ENCODE results near the gene RNF19B.

The RNF19B gene

DNA sequence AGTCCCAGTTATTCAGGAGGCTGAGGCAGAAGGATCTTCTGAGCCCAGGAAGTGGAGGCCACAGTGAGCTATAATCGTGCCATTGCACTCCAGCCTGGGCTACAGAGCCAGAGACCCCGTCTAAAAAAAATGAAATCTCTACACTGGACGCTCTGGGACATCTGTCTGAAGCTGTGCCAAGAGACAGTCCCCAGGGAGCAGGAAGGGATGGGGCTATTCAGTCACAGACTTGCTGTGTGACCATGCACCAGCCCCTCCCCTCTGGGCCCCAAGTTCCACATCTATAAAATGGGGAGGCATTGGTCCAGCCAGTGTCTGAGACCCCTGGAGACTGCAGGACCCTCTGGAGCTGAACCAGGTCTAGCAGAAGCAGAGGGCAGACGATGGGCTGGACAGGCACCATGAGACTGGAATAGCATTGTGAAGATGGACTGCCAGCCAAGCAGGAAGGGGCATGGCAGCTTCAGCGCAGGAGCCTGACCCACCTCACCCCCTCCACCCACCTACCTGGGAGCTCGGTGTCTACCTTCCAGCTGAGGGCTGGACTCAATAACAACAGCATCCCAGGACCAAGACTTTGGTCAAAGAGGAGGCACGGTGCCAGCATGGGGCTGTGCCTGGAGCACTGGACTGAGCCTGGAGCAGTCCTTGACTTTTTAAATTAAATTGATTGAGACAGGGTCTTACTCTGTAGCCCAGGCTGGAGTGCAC, 64.9 kb downstream of the RNF19B start:
- no peak for DNase-seq

DNA sequence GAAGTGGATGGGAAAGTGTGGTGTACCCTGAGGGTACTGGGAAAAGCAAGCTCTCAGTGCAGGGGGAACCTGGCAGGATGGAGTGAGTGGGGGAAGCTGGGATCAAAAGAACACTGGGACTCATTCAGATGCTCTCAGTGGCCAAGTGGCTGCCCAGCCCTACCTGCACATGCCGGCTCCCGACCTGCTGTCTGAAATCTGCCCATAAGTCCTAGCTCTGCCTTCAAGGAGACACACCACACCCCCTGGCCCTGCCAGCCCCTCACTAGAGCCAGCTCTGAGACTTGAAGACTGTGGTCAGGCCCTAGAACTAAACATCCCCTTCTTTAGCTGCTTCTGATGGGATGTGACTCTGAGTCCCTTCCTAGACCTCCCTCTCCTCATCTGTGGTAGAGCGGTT, 65.7 kb downstream of the RNF19B start:
- no peak for DNase-seq

DNA sequence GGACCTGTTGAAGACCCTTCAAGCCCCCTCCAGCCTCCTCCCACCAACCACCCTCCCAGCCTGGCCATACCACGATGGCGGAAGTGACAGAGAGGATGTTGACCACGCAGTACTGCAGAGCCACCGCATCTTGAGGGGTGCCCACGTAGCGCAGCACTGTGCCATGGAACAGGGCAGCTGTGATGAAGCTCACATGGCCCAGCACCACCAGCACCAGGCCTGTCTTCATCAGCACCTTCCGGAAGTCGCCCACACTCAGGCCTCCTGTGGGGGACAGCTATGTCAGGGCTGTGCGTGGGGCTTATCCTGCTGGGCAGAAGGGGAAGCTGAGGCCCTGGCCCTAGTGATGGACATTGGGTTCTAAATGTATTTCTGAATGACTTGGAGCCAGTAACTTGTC, 66.6 kb downstream of the RNF19B start:
- no peak for DNase-seq

DNA sequence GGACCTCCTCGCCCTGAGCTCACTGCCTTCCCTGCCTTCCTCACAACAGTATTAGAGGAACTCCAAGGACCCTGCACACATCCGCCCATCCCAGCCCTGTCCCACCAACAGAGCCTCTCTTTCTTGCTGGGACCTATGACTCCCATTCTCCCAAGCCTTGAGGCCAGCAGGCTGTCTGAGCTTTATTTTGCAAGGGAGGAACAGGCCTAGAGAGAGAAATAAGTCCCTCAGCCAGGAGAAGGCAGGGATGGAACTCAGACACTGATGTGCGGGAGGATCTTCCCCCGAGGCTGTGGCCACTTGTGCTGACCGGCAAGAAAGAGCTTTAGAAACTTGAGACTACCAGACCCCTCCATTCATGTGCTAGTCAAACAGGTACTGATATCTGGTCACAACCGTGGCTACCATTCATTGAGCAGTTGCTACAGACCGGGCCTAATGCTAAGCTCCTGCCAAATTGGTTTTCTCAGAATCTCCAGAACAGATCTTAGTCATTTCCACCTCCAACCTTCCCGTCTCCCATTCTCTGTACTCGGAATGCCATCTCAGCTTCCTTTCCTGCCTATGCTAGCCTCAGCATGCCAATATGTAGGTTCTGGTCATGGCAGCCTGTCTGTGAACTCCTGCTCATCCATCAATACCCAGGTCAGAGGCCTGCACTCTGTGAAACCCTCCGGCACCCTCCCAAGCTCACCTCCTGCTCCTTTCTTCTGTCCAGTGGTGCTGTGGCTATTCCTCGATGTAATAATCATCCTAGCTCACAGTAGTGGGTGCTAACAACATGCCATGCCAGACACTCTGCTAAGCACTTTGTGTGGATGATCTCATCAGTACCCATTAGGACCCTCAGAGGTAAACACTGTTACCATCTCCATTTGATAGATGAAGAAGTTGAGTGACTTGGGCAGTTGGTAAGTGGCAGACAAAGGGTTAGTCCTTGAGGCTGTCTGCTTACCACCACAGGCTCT, 67.2 kb downstream of the RNF19B start:
- DNase-seq, result no peak

DNA sequence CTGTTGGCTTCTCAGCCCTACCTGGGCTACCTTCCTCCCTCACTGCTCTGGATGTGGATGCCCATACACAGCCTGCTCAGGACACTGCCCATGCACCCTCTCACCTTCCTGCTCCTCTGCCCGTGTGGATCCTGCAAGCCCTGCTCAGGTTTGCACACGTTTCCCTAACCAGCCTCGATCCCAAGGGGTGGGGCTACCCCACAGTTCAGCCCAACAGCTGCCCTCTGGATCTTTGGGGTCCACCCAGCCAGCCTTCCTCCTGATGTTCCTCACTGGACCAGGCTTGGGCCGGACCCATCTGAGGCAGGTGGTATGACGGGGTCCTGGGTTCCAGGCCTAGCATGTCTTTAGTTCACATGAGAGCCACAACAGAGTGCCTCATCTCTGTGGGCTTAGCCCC, 68.2 kb downstream of the RNF19B start:
- no peak for DNase-seq

DNA sequence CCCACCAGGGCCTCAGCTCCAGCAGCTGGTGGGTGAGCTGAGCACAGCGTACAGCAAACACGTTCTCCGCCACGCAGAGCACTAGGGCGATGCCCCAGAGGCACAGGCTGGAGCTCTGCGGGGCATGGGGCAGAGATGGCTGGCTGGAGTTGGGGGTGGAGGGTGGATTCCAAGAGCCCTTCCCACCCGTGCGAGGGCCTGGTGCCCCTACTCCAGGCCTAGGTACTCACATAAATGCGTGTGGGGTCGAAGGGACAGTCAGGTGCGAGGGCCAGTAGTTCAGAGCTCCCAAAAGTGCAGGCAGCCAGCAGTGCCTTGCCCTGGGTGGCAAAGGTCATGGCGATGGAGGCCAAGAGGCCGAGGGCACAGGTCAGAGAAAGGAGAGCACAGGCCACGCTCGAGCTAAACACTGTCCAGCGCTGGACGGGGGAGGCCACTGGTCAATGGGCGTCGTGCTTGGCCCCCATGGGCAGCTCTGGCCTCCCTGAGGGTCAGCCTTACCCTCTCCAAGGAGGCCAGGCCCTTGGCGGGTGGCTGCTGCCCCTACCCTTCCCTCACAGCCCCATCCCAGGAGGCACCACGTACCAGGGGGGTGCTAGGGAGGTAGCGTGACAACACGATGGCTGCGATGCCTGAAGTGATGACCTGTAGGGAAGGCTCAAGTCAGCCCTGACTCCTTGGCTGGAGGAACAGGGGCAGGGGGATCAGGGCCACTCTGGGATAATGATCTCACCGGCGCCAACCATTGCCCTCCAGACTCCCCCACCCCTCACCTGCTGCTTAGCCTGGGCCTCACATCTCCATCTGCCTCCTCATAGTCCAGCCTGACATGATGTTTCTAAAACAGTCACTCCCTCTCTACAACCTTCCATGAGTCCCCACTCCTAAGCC, 69.0 kb downstream of the RNF19B start:
- DNase-seq, result no peak

DNA sequence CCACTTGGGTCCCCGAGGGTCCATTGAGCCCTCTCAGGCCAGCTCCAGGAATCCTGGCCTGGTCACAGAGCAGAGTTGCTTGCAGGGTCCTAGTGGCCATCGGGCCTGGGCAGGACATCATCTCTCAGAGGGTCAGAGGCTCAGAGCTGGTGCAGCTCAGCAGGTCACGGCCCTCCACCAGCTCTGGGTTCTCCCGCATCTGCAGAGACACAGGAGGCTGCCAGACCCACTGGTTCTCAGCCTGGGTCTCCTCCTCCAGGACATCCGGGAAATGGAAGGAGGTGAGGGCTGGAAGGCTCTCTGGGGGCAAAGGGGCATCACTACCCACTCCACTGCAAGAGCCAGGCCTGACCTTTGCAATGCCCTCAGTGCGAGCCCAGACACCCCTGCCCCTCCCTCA, 69.9 kb downstream of the RNF19B start:
- DNase-seq, result no peak

DNA sequence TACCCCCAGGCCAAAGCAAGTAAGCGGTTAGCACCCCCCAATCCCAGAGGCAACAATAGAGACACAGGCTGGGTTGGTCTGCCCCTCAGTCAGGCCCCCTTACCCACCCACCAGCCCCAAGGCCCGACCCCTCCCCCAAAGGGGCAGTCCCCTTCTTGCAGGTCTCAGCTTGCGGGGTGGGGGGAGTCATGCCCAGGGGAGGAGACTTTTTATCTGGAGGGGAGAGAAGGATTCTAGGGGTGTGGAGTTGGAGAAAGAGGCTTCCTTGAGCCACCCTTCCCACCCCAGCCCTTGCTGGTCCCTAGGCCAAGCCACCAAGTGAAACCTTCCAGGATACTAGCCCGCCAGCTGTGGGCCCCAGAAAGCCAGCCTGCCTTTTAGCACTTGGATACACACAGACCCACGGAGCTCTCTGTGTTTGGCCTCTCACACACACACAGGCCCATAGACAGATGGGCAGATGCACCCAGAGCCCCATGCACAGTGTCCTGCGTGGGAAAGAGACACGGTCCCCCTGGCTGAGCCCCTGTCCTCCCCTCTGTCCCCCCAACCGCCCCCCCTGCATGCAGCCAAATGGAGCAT, 70.5 kb downstream of the RNF19B start:
- no peak for DNase-seq

DNA sequence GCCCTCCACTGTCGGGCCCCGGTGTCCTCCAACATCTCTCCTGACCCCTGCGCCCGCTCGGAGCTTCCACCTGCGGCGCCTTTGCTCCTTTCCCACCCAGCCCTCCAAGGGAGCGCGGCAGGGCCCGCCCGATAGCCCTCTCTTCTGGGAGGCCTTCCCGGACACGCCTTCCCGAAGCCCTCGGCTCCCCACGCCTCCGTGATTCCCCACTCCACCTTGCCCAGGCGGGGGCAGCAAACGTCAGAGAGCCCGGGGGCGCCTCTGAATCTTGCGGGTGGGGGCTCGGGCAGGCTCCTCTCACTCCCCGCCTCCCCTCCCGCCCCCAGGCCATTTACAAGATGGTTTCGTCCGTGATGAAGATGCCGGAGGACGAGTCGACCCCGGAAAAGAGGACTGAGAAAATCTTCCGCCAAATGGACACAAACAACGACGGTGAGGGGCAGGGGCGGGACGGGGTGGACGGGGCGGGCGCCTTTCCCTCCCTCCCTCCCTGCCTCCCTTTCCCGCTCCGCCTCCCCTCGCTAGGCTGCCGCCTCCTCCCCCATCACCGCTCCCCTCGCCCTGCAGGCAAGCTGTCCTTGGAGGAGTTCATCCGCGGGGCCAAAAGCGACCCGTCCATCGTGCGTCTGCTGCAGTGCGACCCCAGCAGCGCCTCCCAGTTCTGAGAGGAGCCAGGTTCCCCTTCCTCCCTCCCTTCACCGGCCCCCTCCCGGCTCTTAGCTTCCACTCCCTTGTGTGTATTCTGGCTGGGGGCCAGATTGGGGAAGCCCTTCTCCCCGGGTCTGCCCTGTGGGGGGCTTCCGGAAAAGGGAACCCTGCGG, 71.2 kb downstream of the RNF19B start:
- peak; percentile 69 for DNase-seq

DNA sequence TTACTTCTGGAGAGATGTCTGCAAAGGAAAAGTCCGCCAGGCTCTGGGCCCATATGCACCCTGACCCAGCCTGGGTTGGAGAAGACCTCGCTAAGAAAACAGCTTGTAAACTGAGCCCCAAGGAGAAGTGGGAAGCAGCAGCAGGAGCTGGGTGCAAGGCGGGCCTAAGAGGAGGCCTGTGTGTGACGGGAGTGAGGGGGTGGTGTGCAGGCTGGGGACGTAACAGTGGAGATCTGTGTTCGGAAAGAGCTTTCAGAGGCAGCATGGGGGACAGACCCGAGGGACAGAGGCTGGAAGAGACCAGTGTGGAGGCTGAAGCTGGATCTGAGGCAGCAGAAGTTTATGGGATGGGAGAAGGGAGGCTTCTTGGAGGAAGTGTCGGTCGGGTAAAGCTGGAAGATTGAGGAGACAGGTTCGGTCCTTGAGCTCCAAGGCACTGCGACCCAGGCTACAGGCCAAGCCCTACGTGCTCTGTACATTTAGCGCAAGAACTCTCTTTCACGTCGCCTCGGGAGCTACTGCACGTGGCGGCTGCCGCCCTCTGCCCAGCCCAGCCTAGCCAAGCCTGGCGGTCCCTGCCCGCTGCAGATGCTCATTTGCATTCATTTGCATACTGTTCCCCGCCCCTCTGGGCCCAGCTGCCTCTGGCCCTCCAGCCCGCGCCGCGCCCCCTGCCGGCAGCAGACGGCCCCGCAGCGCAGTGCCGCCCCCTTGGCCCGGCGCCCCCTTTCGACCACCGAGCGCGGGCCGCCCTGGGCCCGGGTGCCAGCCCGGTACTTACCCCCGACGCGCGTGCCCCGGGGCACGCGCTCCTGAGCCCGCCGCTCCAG, 72.0 kb downstream of the RNF19B start:
- DNase-seq, result peak; percentile 80

DNA sequence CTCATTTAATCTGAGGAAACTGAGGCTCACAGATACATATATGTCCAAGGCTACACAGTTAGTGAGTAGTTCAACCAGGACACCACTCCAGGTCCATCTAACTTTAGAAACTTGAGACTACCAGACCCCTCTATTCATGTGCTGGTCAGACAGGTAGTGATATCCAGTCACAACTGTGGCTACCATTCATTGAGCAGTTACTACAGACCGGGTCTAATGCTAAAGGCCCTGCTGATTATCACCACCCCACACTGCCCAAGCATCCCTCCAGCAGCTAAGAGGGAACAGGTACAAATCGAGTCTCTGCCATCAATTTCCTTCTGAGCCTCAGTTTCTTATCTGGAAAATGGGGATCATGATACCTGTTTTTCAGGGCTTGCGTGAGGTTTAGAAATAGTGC, 73.0 kb downstream of the RNF19B start:
- no peak for DNase-seq

DNA sequence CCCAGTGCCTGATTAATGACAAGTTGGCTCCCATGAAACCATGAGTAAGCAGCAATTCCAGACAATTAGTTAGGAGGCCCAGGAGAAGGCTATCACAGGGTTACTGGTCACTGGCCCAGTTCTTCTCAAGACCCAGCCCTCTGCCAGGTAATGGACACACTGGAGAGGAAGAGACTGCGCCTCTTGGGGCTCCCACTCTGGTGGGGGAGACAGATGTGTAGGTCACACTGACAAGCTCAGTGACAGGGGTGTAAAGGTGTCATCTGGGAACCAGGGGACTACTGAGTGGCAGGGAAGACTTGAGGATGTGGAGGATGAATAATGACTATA, 73.4 kb downstream of the RNF19B start:
- no peak for DNase-seq

DNA sequence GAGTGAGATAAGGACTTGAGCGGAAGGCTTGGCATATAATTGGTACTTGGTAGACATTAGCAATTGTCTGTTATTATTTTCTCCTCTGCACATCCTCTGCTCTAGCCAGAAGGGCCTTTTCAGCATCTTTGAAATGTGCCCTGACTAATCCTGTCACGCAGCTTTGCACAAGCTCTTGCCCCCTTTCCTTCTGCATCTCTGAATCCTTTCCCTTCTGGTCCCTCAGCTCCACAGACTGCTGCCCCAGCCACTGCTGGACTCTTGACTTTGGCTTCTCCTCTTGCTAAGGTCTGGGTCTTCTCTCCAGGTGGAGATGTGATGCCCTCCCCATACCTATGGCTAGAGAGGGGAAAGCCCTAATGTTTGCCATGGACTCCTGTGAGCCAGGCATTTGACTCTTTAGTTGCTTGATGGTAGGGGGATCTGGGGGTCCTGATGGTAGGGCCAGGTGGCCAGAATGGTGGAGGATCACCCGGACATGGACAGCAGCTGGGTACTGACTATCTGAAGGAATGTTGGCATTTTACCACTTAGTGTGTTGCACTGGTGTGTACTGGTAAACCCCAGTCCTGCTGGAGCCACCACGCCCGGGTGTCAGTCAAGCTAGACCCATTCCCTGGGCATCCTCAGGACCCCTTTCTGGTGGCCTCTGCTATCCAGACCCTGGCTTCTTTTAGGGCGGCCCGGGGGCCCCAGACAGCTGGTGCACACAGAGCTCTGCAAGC, 73.9 kb downstream of the RNF19B start:
- DNase-seq, result no peak

DNA sequence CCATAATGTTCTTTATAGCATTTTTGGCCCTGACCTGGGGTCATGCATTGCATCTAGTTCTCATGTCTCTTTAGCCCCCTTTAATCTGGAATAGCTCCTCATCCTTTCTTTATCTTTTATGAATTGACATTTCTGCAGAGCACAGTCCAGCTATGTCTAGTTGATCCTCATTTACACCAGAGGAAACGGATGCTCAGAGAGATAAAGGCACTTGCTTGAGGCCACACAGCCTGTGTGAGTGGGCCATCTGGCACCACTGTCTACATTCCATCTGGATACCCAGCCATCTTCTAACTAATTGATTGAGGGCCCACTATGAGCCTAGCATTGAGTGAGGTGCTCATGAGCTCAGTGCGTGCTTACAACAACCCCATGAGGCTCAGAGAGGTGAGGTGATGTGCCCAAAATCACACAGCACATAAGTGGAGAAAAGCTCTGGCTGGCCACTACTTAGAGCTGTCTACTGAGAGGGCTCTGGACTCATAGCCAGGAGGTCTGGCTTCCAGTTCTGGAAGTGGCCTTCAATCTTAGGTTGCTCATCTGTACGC, 74.8 kb downstream of the RNF19B start:
- DNase-seq, result no peak

DNA sequence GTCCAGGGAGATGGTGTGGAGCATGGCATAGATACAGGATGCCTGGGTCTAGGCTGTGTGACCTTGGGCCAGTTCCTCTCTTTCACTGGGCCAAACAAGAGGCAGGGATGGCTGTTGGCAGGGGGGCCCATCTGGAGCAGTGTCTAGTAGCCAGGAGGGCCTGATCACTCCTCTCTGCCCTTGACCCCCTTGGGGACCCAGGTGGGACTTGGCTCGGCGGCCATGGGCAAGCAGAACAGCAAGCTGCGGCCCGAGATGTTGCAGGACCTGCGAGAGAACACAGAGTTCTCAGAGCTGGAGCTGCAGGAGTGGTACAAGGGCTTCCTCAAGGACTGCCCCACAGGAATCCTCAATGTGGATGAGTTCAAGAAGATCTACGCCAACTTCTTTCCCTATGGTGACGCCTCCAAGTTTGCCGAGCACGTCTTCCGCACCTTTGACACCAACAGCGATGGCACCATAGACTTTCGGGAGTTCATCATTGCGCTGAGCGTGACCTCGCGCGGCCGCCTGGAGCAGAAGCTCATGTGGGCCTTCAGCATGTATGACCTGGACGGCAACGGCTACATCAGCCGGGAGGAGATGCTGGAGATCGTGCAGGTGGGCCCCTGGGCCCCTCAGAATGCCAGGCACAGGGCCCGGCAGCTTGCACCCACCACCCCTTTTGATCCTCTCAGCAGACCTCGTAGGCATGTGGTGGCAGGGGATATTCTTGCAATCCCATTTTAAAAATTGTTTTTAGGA, 75.8 kb downstream of the RNF19B start:
- DNase-seq, result no peak

DNA sequence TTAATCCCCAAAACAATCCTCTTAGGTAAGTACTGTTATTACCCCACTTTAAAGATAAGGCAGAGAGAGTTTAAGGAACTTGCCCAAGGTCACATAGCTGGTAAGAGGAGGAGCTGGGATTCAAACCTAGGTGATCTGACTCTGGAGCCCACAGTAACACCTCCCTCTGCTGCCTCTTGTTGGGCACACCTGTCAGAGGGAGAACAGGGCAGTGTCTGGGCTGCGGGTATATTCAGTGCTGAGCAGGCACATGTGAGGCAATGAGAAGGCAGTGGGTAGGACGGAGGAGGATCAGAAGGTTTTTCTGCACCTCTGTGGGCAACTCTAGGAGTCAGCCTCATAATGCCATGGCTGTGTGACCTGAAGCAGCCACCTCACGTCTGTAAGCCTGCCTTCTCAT, 76.5 kb downstream of the RNF19B start:
- no peak for DNase-seq

DNA sequence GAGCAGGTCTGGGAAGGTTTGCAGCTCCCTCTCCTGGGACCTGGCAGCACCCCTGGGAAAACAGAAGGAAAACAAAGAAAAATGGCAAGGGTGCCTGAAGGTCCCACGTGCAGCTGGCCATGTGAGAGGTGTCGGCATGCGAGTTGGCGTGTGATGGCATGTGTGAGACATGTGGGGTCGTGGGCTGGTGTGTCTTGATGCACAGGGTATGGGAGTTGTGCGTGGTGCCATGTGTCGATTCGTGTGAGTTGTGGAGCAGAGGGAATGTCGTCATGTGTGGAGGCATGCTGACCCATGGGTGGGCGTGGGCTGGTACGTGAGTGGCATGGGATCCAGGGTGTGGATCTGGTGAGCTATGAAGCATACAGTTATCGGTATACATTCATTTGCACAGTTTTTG, 77.0 kb downstream of the RNF19B start:
- no peak for DNase-seq

DNA sequence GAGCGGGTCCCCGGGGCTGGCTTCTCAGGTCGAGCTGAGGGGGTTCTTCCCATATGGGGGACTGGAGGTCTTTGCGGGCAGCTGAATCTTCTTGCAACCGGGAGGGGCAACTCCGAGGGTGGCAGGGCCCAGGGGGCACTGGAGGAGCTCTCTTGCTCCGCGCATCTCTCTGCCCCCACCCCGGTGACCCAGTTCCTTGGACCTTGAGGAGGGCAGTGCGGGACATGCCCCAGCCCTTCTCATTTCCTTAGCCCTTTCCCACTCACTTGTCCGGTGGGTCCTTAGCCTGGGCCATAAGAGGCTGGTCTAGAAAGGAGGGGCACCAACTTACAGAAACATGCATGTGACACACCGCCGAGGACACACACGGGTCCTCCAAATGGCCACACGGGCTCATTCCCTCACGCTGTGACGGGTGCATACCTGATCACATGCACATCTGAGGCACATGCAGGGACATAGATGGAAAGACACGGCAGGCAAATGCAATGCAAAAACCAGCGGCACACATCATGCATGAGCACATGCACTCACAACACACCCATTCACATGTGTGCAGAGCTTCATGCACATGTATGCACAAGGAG, 77.7 kb downstream of the RNF19B start:
- no peak for DNase-seq

Measured in 8988T (cell line).